ENCODE results near the gene ZNF552. TPM values are rescaled to one million over a fixed set of nuclear protein-coding genes. Genes with fewer than 3 reads are reported as not detected.

The ZNF552 gene
- polyA plus RNA-seq, 1 of the 3 experiments (the other 2 are of a cell fraction) = 3.2 TPM

GRCh38 chr19:57829316-57829715 lies 14.6 kb upstream of the ZNF552 start:
- H3K4me1 ChIP-seq (ENCODE audit: control insufficient read depth in 1 of 2, insufficient read depth in 2 of 2, low read depth in 1 of 2, low read length in 1 of 2) = no peaks in the 10 kb centered on the region

More at GRCh38 chr19:57829316-57829715, 14.6 kb upstream of the ZNF552 start:
- Histone ChIP-seq H3K9me3 (no peaks in the 10 kb centered on the region), H3K36me3 (replicated peaks in 1 of 2; ENCODE audit: control insufficient read depth in 1 of 2, insufficient read depth in 2 of 2, low read length in 1 of 2) (peaks cover 5 to 11% of the 10 kb centered on the region in 2 experiments), H2AFZ (ENCODE audit: low read depth) (no peak overlapping the region), H3K4me2 (no peak overlapping the region), H4K20me1 (ENCODE audit: insufficient read depth) (peaks cover 6% of the 10 kb centered on the region; the same call in 1 of the 2 replicates), H3K4me3 (ENCODE audit: low read depth in 2 of 2, low read length in 1 of 2) (no peak overlapping the region), H3F3A (replicated peaks; ENCODE audit: insufficient read depth) (no peaks in the 10 kb centered on the region), H3K9ac (no peak overlapping the region), H3K27me3 (ENCODE audit: insufficient read depth) (no peaks in the 10 kb centered on the region), H3K9me2 (no peaks in the 10 kb centered on the region), H3K27ac (ENCODE audit: low read depth in 2 of 2, low read length in 1 of 2) (no peak overlapping the region), H3K79me2 (ENCODE audit: insufficient read depth) (peaks cover 83% of the 10 kb centered on the region)
- no peak for DNase-seq
- TF ChIP-seq MXI1 (IDR thresholded peaks at IDR 0.05; ENCODE audit: low read depth, low read length) = no peak
- no peak for TF ChIP-seq GABPA (IDR thresholded peaks at IDR 0.05; ENCODE audit: low read depth)
- TF ChIP-seq JUND (IDR thresholded peaks at IDR 0.05) = no peak
- no peak for TF ChIP-seq USF1 (IDR thresholded peaks at IDR 0.05; ENCODE audit: borderline replicate concordance, low read depth)
- no peak for TF ChIP-seq USF2 (IDR thresholded peaks at IDR 0.05; ENCODE audit: borderline replicate concordance, low read depth, low read length)
- no peak for TF ChIP-seq ZBTB33 (IDR thresholded peaks at IDR 0.05; ENCODE audit: borderline replicate concordance, low read depth)
- TF ChIP-seq FOXJ3 (CRISPR knock-in tag; IDR thresholded peaks at IDR 0.05) = no peak
- no peak for TF ChIP-seq RAD21 (IDR thresholded peaks at IDR 0.05; ENCODE audit: low read length)
- no peak for TF ChIP-seq PBX3 (IDR thresholded peaks at IDR 0.05)
- TF ChIP-seq POLR2AphosphoS5 (IDR thresholded peaks at IDR 0.05; ENCODE audit: low read depth, low read length) = no peak
- TF ChIP-seq ELF1 (IDR thresholded peaks at IDR 0.05) = no peak
- TF ChIP-seq SMC3 (IDR thresholded peaks at IDR 0.05; ENCODE audit: low read depth, low read length) = no peak
- TF ChIP-seq NFIC (IDR thresholded peaks at IDR 0.05; ENCODE audit: borderline replicate concordance) = no peak
- no peak for TF ChIP-seq GATA2 (CRISPR knock-in tag; IDR thresholded peaks at IDR 0.05)
- no peak for TF ChIP-seq CTCF (IDR thresholded peaks at IDR 0.05)
- TF ChIP-seq EZH2phosphoT487 (IDR thresholded peaks at IDR 0.05; ENCODE audit: borderline replicate concordance, low read depth) = no peak
- ChIA-PET POLR2A (no interaction called here), CTCF (interaction anchor here (1.0 to 1.3 kb wide), 2 partner anchors 10 to 21 kb away, joined by 4 to 5 read pairs; no protein-coding TSS in a partner anchor)
- 92% methylated on average over 5 of the region's 5 CpGs for WGBS (ENCODE audit: low lambda C conversion rate)
